ENCODE data around the gene GABRP.

Gene GABRP

DNA sequence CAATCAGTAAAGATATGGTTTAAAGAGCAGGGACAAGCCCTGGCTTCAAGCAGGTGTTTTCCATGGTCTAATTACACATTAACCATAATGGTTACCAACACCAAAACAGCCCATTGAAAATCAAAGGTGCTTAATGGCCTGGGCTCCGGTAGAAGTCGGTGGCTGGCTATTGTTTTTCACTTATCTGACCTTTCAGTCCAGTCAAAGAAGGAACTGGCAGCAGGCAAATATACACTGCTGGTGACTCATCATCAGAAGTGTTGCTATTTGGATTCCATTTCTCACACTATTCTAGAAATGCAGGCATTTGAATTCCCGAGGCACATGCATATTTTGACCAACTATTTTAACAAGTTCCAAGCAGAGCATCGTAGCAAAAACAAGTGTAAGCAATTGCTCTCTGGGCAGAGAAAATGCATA lies 26.3 kb upstream of the GABRP start:
- ChIA-PET CTCF (no interaction called here), POLR2A (no interaction called here)
- TF ChIP-seq SALL2 (tag by site-specific recombination; IDR thresholded peaks at IDR 0.05; ENCODE audit: borderline replicate concordance) (no peak), ZNF549 (tag by site-specific recombination; IDR thresholded peaks at IDR 0.05) (no peak), ZSCAN16 (tag by site-specific recombination; IDR thresholded peaks at IDR 0.05) (no peak), SETDB1 (IDR thresholded peaks at IDR 0.05; ENCODE audit: insufficient read length, low read length) (no peak), ZNF132 (tag by site-specific recombination; IDR thresholded peaks at IDR 0.05; ENCODE audit: borderline replicate concordance) (no peak), HOXC10 (CRISPR knock-in tag; IDR thresholded peaks at IDR 0.05) (no peak), FEZF1 (tag by site-specific recombination; IDR thresholded peaks at IDR 0.05) (no peak), ZNF2 (tag by site-specific recombination; IDR thresholded peaks at IDR 0.05) (no peak), ZNF658 (tag by site-specific recombination; IDR thresholded peaks at IDR 0.05) (no peak), ZNF354C (tag by site-specific recombination; IDR thresholded peaks at IDR 0.05; ENCODE audit: borderline replicate concordance, low read depth) (no peak)
- H3K4me1 ChIP-seq (ENCODE audit: control insufficient read depth, insufficient read depth, low read length): peaks cover 8% of the 10 kb centered on the region
- H3K4me3 ChIP-seq (ENCODE audit: low read depth, low read length): no peak overlapping the region
- no peak overlapping the region for H3K27ac ChIP-seq (ENCODE audit: extremely low read depth, low read depth, low read length)
- H3K36me3 ChIP-seq (ENCODE audit: control insufficient read depth in 2 of 2, insufficient read depth in 1 of 2, low read length in 2 of 2): no peaks in the 10 kb centered on the region
- no peaks in the 10 kb centered on the region for H3K9me3 ChIP-seq (ENCODE audit: control insufficient read depth, insufficient read depth, low read depth, low read length)

DNA sequence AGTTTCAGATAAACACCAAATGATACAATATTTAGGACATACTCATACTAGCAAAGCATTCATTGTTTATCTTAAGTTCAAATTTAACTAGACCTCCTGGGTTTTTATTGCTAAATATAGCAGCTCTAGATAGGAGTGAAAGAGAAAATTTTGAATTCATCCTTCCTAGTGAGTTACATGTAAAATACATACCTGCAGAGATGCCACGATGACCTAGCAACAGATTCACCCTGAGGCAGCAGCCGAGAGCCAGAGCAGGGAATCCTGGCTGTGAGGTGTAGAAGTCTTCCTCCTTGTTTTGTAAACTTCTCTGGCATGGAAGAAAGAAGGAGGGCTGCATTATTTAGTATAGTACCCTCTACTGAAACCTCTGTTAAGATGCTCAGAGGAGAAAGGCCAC lies 25.9 kb upstream of the GABRP start:
- no peaks in the 10 kb centered on the region for H3K36me3 ChIP-seq (ENCODE audit: control insufficient read depth in 2 of 2, insufficient read depth in 1 of 2, low read length in 2 of 2)
- ChIA-PET POLR2A (no interaction called here), CTCF (interaction anchor here (0.6 kb wide), 1 partner anchor 33 kb away, joined by 3 read pairs; no protein-coding TSS in a partner anchor)
- no peak overlapping the region for H3K27ac ChIP-seq (ENCODE audit: extremely low read depth, low read depth, low read length)
- TF ChIP-seq ZNF202 (tag by site-specific recombination; IDR thresholded peaks at IDR 0.05; ENCODE audit: borderline replicate concordance): no peak
- TF ChIP-seq, protein P1, sequence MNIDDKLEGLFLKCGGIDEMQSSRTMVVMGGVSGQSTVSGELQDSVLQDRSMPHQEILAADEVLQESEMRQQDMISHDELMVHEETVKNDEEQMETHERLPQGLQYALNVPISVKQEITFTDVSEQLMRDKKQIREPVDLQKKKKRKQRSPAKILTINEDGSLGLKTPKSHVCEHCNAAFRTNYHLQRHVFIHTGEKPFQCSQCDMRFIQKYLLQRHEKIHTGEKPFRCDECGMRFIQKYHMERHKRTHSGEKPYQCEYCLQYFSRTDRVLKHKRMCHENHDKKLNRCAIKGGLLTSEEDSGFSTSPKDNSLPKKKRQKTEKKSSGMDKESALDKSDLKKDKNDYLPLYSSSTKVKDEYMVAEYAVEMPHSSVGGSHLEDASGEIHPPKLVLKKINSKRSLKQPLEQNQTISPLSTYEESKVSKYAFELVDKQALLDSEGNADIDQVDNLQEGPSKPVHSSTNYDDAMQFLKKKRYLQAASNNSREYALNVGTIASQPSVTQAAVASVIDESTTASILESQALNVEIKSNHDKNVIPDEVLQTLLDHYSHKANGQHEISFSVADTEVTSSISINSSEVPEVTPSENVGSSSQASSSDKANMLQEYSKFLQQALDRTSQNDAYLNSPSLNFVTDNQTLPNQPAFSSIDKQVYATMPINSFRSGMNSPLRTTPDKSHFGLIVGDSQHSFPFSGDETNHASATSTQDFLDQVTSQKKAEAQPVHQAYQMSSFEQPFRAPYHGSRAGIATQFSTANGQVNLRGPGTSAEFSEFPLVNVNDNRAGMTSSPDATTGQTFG (tag by site-specific recombination; IDR thresholded peaks at IDR 0.05; ENCODE audit: borderline replicate concordance): no peak
- TF ChIP-seq ZFP37 (tag by site-specific recombination; IDR thresholded peaks at IDR 0.05): no peak
- TF ChIP-seq ZNF791 (tag by site-specific recombination; IDR thresholded peaks at IDR 0.05): no peak
- no peak for TF ChIP-seq ZNF707 (tag by site-specific recombination; IDR thresholded peaks at IDR 0.05)
- TF ChIP-seq, protein P2, sequence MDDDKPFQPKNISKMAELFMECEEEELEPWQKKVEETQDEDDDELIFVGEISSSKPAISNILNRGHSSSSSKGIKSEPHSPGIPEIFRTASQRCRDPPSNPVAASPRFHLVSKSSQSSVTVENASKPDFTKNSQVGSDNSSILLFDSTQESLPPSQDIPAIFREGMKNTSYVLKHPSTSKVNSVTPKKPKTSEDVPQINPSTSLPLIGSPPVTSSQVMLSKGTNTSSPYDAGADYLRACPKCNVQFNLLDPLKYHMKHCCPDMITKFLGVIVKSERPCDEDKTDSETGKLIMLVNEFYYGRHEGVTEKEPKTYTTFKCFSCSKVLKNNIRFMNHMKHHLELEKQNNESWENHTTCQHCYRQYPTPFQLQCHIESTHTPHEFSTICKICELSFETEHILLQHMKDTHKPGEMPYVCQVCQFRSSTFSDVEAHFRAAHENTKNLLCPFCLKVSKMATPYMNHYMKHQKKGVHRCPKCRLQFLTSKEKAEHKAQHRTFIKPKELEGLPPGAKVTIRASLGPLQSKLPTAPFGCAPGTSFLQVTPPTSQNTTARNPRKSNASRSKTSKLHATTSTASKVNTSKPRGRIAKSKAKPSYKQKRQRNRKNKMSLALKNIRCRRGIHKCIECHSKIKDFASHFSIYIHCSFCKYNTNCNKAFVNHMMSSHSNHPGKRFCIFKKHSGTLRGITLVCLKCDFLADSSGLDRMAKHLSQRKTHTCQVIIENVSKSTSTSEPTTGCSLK (tag by site-specific recombination; IDR thresholded peaks at IDR 0.05): no peak
- TF ChIP-seq ZNF658 (tag by site-specific recombination; IDR thresholded peaks at IDR 0.05): no peak
- no peak for TF ChIP-seq ZNF585B (tag by site-specific recombination; IDR thresholded peaks at IDR 0.05)
- TF ChIP-seq ZNF146 (tag by site-specific recombination; IDR thresholded peaks at IDR 0.05): no peak
- no peak for TF ChIP-seq ZBTB17 (tag by site-specific recombination; IDR thresholded peaks at IDR 0.05)
- no peak for TF ChIP-seq ZBTB8A (tag by site-specific recombination; IDR thresholded peaks at IDR 0.05)
- H3K4me3 ChIP-seq (ENCODE audit: low read depth, low read length): no peak overlapping the region
- peaks cover 8% of the 10 kb centered on the region for H3K4me1 ChIP-seq (ENCODE audit: control insufficient read depth, insufficient read depth, low read length)
- H3K9me3 ChIP-seq (ENCODE audit: control insufficient read depth, insufficient read depth, low read depth, low read length): no peaks in the 10 kb centered on the region

Data from HEK293 (cell line).